ENCODE data around the gene SEC22A.

DNA sequence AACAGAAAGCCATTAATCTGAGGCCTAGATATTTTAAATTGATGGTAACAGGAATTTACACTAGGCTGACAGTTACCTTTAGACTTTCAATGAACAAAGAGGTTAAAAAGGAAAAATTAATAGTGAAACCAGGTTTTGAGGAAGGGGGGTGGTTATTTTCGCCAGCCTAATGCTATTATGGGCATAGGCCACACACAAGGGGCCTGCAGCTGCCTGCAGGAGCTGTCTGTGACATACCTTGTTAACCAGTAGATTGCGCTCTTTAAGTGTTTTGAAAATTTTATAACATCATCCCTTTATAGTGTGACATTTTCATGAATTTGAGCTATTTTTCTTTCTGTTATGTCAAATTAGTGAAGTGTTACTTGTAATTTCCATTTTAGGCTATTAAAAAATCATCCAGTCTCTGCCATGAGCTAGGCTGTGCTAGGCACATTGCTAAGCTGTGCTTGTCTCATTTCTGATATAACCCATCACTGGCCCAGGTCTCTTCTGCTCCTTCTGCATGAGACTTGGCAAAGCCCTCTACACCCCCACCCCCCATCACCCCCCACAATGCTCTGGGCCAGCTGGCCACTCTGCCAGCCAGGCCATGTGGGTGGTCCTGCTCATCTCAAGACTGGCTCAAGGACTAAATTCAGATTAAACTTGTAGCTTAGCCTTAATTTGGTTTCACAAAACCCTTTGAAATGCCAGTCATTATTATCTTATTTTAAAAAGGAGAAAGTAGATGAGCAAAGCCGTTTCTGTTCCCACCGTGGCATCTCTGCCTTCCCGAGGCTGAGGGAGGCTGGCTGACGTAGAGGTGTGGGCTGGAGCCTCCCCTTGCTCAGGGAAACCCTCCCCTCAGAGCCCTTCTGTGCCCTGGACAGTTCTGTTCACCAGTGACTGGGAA, 48.4 kb upstream of the SEC22A start:
- TF ChIP-seq, protein P1, sequence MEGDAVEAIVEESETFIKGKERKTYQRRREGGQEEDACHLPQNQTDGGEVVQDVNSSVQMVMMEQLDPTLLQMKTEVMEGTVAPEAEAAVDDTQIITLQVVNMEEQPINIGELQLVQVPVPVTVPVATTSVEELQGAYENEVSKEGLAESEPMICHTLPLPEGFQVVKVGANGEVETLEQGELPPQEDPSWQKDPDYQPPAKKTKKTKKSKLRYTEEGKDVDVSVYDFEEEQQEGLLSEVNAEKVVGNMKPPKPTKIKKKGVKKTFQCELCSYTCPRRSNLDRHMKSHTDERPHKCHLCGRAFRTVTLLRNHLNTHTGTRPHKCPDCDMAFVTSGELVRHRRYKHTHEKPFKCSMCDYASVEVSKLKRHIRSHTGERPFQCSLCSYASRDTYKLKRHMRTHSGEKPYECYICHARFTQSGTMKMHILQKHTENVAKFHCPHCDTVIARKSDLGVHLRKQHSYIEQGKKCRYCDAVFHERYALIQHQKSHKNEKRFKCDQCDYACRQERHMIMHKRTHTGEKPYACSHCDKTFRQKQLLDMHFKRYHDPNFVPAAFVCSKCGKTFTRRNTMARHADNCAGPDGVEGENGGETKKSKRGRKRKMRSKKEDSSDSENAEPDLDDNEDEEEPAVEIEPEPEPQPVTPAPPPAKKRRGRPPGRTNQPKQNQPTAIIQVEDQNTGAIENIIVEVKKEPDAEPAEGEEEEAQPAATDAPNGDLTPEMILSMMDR (IDR thresholded peaks at IDR 0.05) = no peak
- TF ChIP-seq EZH2 (IDR thresholded peaks at IDR 0.05; ENCODE audit: borderline replicate concordance, insufficient read depth, low read depth, low read length, poor library complexity, severe bottlenecking) = no peak

Measured in B cell (primary cell).